Activated naive CD4-positive, alpha-beta T cell treated with anti-CD3 and anti-CD28 coated beads for 36 hours (primary cell): ENCODE measurements around the gene CDK14. TPM values are rescaled to one million over a fixed set of nuclear protein-coding genes. Genes with fewer than 3 reads are reported as not detected.

ENCODE experiments used
- CTCF ChIA-PET: fragments of 350-600 bp; sonication (Branson Sonifier 250); formaldehyde crosslinking; loops from one replicate; lab custom pipeline; 2021; ENCODE audit warnings: antibody characterized with exemption; lab: Charles Lee
- DNase-seq: peaks from one replicate; pipeline ENCODE4 v3.0.0-alpha.2; 2020
- H3K27ac Mint-ChIP-seq: one replicate; pipeline ENCODE4 v1.8.0; 2021; ENCODE audit warnings: mild to moderate bottlenecking, mixed read lengths
- H3K27me3 Mint-ChIP-seq: one replicate; pipeline ENCODE4 v1.8.0; 2021; ENCODE audit warnings: low read depth, mixed read lengths
- H3K36me3 Mint-ChIP-seq: one replicate; pipeline ENCODE4 v1.8.0; 2021; ENCODE audit warnings: low read depth, mixed read lengths
- H3K4me1 Mint-ChIP-seq: one replicate; pipeline ENCODE4 v1.8.0; 2021; ENCODE audit warnings: low read depth, mixed read lengths
- H3K4me3 Mint-ChIP-seq: one replicate; pipeline ENCODE4 v1.8.0; 2021; ENCODE audit warnings: mild to moderate bottlenecking, moderate library complexity, mixed read lengths
- H3K9me3 Mint-ChIP-seq: one replicate; pipeline ENCODE4 v1.8.0; 2021; ENCODE audit warnings: mixed read lengths
- intact Hi-C: fragments of 100-400 bp; cut with micrococcal nuclease; formaldehyde crosslinking; loops from one replicate; pipeline ENCODE4 v1.15.1; 2023
- total RNA-seq, 2 experiments: library from RNA; stranded (reverse); gene quantifications; one replicate each; pipeline ENCODE4 v1.2.3, GENCODE V29; 2021

The CDK14 gene
- total RNA-seq, 2 experiments from 2014 or later: 0.42 to 0.81 TPM

DNA sequence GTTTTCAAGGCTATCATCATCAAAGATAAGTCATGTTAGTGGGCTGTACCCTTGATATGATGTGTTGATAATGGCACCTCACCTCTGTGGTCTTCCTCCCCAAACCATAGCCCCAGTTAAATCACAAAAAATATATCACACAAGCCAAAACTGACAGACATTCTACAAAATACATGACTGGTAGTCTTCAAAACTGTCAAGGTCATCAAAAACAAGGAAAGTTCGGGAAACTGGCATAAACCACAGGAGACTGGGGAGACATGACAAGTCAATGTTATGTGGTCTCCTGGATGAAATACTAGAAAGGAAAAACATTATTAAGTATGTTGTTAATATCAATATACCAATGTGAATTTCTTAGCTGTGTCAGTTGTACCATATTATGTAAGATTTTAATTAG lies 388.6 kb downstream of the CDK14 start:
- peaks cover 13% of the 10 kb centered on the region for H3K9me3 Mint-ChIP-seq
- H3K36me3 Mint-ChIP-seq: no peaks in the 10 kb centered on the region
- no peaks in the 10 kb centered on the region for H3K27me3 Mint-ChIP-seq
- CTCF ChIA-PET: no interaction called here
- DNase-seq: no peak
- no peak overlapping the region for H3K27ac Mint-ChIP-seq
- H3K4me1 Mint-ChIP-seq: no peaks in the 10 kb centered on the region
- no peak overlapping the region for H3K4me3 Mint-ChIP-seq
- intact Hi-C loops: no loop called here

DNA sequence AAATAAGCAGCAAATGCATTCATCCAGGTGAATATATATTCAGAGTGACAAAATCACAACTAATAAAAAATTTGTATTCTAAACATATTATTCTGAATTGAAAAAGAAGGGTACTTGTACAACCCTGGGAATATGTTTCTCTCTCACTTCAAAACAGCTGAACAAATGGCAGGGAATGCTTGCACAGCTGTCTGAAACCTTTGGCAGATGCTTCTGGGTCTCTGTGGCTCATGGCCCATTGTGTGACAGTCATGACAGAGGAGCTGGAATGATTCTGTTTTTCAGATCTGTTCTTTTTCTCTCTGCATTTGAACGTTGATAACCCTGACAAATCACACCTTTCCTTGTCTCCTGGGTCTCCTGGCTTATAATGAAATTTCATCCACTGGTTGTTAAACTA lies 392.4 kb downstream of the CDK14 start:
- Mint-ChIP-seq H3K4me1 (no peaks in the 10 kb centered on the region), H3K27ac (no peak overlapping the region), H3K27me3 (peaks cover 3% of the 10 kb centered on the region), H3K9me3 (peaks cover 2% of the 10 kb centered on the region), H3K4me3 (no peak overlapping the region), H3K36me3 (no peaks in the 10 kb centered on the region)
- CTCF ChIA-PET: no interaction called here
- no peak for DNase-seq
- intact Hi-C loops: no loop called here

DNA sequence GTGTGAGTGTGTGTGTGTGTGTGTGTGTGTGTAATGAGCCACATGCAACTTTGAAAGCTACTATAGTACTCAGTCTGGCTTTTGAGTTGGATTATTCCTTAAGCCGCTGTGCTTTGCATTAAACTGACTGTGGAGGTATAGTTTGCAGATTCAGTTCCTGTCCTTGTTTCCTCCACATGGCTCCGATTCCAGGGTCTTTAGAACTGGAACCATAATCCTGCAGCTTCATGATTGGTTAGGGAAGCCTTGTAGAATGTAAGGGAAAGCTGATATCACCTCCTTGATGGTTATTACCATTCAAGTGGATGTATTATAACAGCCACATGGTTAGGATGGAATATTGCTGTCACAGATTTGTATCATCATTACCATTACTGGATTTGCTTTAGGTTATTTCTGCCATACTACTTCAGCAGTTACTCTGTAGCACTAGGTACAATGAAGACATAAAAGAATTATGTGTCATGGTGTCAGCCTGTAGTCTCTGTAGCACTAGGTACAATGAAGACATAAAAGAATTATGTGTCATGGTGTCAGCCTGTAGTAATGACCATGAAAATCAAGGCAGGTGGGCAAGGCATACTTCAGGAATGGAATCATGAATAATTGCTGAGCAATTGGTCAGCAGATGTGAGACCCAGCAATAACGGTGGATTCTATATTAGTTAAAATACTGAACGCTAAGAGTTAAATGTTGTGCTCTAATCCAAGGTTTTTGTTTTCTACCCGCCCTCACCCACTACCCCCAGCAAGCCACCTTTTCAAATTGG lies 393.1 kb downstream of the CDK14 start:
- Mint-ChIP-seq H3K36me3 (no peaks in the 10 kb centered on the region), H3K4me1 (no peaks in the 10 kb centered on the region), H3K4me3 (no peak overlapping the region), H3K9me3 (no peaks in the 10 kb centered on the region), H3K27ac (no peak overlapping the region), H3K27me3 (peaks cover 3% of the 10 kb centered on the region)
- intact Hi-C loops: no loop called here
- no peak for DNase-seq
- CTCF ChIA-PET: no interaction called here

DNA sequence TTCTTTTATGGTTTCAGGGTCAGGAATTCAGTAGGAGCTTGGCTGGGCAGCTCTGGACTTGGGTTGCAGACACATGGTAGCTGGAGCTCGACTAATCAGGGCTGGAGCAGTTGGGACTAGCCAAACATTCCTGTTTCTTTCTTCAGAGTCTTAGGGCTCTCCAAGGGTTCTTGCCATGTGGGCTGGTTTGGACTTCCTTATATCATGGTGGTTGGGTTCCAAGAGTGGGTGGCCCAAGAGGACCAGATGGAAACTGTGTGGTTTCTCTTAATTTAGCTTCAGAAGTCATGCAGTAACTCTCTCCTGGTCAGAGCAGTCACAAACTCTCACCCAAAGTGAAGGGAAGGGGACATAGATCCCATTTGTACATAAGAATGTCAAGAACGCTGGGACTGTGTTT lies 398.0 kb downstream of the CDK14 start:
- intact Hi-C loops: no loop called here
- Mint-ChIP-seq H3K27ac (no peak overlapping the region), H3K27me3 (peaks cover 3% of the 10 kb centered on the region), H3K36me3 (no peaks in the 10 kb centered on the region), H3K4me3 (no peak overlapping the region), H3K4me1 (no peaks in the 10 kb centered on the region), H3K9me3 (no peaks in the 10 kb centered on the region)
- no peak for DNase-seq
- CTCF ChIA-PET: no interaction called here

DNA sequence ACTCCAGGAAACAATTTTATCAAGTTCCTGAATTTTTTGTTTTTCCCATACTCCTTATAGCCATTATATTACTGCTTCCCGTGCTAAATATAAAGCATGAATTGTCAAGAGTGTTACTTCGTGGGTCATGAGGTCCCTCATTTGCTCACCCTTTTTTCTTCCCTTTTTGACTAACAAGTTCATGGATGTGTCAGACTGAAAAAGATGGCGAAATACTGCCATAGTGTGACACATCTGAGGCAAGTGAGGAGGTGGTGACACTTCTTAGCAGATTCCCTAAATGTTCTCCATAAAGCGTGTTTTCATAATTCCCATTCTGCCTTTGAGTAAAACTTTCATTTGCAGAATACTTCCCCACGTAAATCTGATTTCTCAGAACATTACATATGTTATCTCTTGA lies 398.5 kb downstream of the CDK14 start:
- Mint-ChIP-seq H3K27me3 (peaks cover 3% of the 10 kb centered on the region), H3K4me3 (no peak overlapping the region), H3K9me3 (no peaks in the 10 kb centered on the region), H3K4me1 (no peaks in the 10 kb centered on the region), H3K36me3 (no peaks in the 10 kb centered on the region), H3K27ac (no peak overlapping the region)
- DNase-seq: no peak
- CTCF ChIA-PET: no interaction called here
- intact Hi-C loops: no loop called here

DNA sequence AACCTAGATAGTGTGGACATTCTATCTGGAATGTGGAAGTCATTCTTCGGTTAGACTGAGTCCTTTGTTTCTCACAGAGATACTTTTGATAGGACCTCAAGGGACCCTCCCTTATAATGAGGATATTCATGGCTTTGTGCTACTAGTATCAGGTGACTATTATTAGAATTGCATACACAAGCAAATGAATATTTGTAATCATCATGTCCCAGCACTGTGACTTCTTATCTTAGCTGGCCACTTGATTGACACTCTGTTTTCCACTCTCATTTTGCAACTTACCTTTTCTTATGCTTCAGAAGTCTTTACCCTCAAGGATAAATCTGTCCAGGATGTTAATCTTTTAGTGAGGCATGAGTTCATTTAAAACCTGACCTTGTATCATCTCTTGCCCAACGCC lies 399.9 kb downstream of the CDK14 start:
- CTCF ChIA-PET: no interaction called here
- Mint-ChIP-seq H3K27ac (no peak overlapping the region), H3K4me1 (no peaks in the 10 kb centered on the region), H3K4me3 (no peak overlapping the region), H3K9me3 (no peaks in the 10 kb centered on the region), H3K36me3 (no peaks in the 10 kb centered on the region), H3K27me3 (peaks cover 3% of the 10 kb centered on the region)
- no peak for DNase-seq
- intact Hi-C loops: no loop called here

DNA sequence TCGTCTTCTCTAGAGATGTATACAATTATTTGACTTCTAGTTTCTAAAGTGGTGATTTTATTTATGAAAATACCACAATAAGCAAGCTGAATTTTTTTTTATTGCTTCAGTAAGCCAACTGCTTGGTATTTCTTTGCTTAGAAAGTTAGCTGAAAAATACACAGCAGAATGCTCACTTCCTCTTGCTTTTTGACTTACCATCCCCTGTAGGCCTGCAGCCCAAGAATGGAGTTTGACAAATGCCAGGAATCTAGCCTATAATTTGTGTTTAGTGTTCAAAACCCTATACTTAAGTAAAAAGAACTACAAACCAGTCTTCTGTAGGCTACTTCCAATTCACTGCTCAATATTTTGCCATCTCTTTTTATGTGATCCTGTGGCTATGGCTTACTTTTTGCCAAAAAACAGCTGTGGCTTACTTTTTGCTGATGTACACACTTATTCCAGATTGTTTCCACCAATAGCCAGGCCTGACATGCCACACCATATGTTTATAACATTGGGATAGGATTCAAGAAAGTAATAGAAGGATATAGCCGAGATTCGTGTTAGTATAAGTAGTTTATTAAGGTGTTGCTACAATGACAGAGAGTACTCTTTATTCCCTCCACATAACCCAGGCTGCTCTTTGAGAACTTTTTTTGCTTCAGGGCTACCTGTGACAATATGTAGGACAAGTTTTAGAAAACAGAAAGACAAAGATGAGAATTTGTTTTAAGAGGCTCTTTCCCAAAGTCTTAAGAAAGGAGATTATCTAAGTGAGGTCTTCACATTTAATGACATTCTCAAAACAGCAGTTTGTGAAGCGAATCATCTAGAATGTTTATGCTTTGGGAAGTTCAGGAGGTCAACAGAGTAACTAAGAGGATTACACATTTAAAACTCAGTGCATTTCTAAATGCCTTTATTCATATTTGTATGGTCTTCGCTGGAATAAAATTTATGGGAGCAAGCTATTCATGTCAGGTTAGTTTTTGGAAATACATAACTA lies 404.2 kb downstream of the CDK14 start:
- no peaks in the 10 kb centered on the region for H3K4me1 Mint-ChIP-seq
- no peaks in the 10 kb centered on the region for H3K27me3 Mint-ChIP-seq
- intact Hi-C loops: no loop called here
- no peak overlapping the region for H3K4me3 Mint-ChIP-seq
- CTCF ChIA-PET: no interaction called here
- H3K36me3 Mint-ChIP-seq: no peaks in the 10 kb centered on the region
- H3K9me3 Mint-ChIP-seq: no peaks in the 10 kb centered on the region
- DNase-seq: no peak
- no peak overlapping the region for H3K27ac Mint-ChIP-seq

DNA sequence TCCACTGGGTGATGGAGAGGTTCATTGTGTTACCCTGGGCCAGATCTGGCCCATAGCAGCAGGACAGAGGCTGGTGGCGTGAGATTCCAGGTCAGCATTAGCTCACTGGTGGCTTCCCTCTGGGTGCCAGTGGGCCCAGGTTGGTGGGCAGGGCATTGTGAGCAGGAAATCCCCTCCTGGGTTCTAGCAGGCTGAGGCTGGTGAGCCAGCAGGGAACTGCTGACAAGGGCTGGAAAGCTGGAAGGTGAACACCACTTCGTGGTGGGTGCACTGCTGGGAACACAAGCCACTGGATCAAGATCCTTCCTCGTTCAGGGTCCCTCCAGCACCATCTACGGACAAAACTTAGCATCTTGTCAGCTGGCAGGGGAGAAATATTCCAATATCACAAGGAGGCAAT lies 408.9 kb downstream of the CDK14 start:
- CTCF ChIA-PET: no interaction called here
- intact Hi-C loops: no loop called here

DNA sequence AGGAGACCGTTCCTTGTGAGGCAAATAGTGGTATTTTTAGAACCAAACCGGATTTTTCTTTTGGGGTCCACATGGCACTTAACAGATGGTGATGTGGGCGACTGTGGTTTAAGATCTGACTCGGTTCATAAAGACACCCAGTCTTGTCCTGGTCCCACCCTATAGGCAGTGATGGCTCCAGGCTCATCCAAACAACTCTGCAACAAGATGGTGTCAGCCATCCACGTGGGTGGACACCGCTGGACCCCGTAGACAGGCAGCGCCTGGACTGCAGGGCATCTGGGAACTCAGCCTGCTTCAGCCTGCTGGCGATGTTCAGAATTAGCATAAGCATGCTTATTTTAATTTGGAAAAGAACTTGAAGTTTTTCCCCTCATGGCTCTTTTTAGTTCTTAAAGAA lies 409.7 kb downstream of the CDK14 start:
- intact Hi-C loops: no loop called here
- Mint-ChIP-seq H3K27ac (no peak overlapping the region), H3K4me1 (no peaks in the 10 kb centered on the region), H3K9me3 (no peaks in the 10 kb centered on the region), H3K27me3 (no peaks in the 10 kb centered on the region), H3K36me3 (no peaks in the 10 kb centered on the region), H3K4me3 (no peak overlapping the region)
- no peak for DNase-seq
- CTCF ChIA-PET: no interaction called here

More for the DNA sequence above, 408.9 kb downstream of the CDK14 start:
- Mint-ChIP-seq H3K27ac (no peak overlapping the region), H3K9me3 (no peaks in the 10 kb centered on the region), H3K36me3 (no peaks in the 10 kb centered on the region), H3K27me3 (no peaks in the 10 kb centered on the region), H3K4me3 (no peak overlapping the region), H3K4me1 (no peaks in the 10 kb centered on the region)
- no peak for DNase-seq

DNA sequence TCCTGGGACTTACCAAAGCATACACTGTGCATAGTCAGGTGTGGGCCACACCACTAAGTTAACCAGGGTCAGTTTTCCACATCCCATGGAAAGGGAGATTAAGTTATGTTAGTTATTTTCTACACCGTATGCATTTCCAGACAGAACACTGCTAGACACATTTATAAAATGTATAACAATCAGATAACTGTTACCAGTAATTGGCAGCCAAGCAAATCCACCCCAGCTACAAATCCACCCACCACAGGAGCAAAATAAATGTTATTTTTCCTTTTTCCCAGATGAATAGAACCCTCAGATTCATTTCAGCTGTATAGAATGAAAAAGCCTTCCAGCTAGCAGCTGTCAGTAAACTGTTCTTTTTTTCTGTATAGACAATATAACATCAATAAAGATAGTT lies 411.2 kb downstream of the CDK14 start:
- CTCF ChIA-PET: interaction anchor here (0.8 kb wide), 1 partner anchor 10 kb away, joined by 3 read pairs; no protein-coding TSS in a partner anchor
- Mint-ChIP-seq H3K9me3 (no peaks in the 10 kb centered on the region), H3K27ac (no peak overlapping the region), H3K4me1 (no peaks in the 10 kb centered on the region), H3K27me3 (no peaks in the 10 kb centered on the region), H3K4me3 (no peak overlapping the region), H3K36me3 (no peaks in the 10 kb centered on the region)
- DNase-seq: no peak
- intact Hi-C loops: no loop called here

DNA sequence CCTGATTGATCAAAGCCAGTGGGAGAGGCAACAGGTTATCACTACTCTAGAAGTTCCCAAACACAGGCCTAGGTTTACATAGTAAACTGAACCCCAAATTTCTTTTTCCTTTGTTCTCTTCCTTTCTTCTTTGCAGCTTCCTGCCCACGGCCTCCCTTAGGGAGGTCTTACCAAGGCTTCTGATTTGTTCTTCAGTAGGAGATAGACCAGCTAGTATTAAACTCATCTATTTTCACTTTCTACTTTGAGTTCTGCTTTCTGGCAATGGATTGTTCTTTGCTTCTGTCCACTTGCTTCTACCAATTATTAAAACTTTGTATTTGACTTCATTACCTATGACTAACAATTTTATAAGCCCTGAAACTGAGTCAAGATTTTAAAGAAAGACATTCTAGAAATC lies 417.0 kb downstream of the CDK14 start:
- H3K4me1 Mint-ChIP-seq: no peaks in the 10 kb centered on the region
- intact Hi-C loops: no loop called here
- H3K36me3 Mint-ChIP-seq: no peaks in the 10 kb centered on the region
- CTCF ChIA-PET: interaction anchor here (0.7 kb wide), 1 partner anchor 189 kb away, joined by 3 read pairs; no protein-coding TSS in a partner anchor
- no peak for DNase-seq
- no peaks in the 10 kb centered on the region for H3K9me3 Mint-ChIP-seq
- no peak overlapping the region for H3K4me3 Mint-ChIP-seq
- H3K27ac Mint-ChIP-seq: no peak overlapping the region
- H3K27me3 Mint-ChIP-seq: no peaks in the 10 kb centered on the region

DNA sequence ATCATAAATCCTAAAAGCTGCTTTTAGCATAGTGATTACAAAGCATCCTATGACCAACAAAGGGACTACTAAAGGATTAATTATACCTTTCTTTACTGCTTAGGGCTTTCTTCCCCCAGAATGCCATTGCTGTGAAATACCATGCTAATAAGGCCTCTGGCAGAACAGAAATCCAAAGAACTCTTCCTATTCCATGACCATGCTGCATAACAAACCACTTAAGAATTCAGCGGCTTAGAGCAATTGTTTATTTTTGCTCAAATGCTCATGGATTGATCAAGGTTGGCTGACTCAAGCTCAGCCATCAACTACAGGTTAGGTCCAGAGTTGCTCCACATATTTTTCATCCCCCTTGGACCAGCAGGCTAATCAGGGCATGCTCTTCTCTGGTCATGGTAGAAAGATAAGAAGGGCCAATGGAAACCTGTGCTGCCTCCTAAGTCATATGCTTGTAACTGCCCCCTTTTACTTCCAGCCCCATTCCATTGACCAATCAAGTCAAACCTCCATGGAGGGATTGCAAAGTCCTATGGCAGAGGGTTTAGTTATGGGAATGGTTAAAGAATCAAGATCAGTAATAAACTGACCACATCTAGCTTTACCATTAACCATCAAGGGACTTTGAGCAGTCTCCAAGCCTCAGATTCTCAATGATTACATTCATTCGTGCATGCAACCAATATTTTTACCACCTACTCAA lies 423.7 kb downstream of the CDK14 start:
- H3K27ac Mint-ChIP-seq: no peak overlapping the region
- H3K4me3 Mint-ChIP-seq: no peak overlapping the region
- CTCF ChIA-PET: interaction anchor here (0.5 kb wide), 1 partner anchor 580 kb away, joined by 3 read pairs; no protein-coding TSS in a partner anchor
- no peak for DNase-seq
- intact Hi-C loops: no loop called here
- H3K36me3 Mint-ChIP-seq: no peaks in the 10 kb centered on the region
- no peaks in the 10 kb centered on the region for H3K4me1 Mint-ChIP-seq
- no peaks in the 10 kb centered on the region for H3K27me3 Mint-ChIP-seq
- H3K9me3 Mint-ChIP-seq: no peaks in the 10 kb centered on the region
